GM12878 (cell line): Measurements from ENCODE around the gene NR2F1-AS1.

ENCODE experiments used
- BRCA1 ChIP-seq: IDR thresholded peaks from 2 replicates; pipeline ENCODE4 v1.6.1; 2011; ENCODE audit warnings: low read depth, low read length, improper control_type of control experiment
- HCFC1 ChIP-seq: fragments of 150-350 bp; IDR thresholded peaks from 2 replicates; pipeline ENCODE4 v1.6.1; 2014; ENCODE audit warnings: low read length
- NFYB ChIP-seq: IDR thresholded peaks from 2 replicates; pipeline ENCODE4 v1.6.1; 2011; ENCODE audit warnings: low read depth, mild to moderate bottlenecking, low read length, improper control_type of control experiment, moderate library complexity; ENCODE audit not compliant: insufficient read depth
- RAD21 ChIP-seq: IDR thresholded peaks from 2 replicates; pipeline ENCODE4 v1.6.1; 2011; ENCODE audit warnings: mild to moderate bottlenecking, low read depth, low read length, moderate library complexity; ENCODE audit not compliant: insufficient read depth
- ZBTB40 ChIP-seq: fragments of 450-650 bp; IDR thresholded peaks from 2 replicates; pipeline ENCODE4 v1.6.1; 2016; ENCODE audit warnings: mild to moderate bottlenecking, moderate library complexity, borderline replicate concordance

GRCh38 chr5:93427316-93427715 is 153.7 kb downstream of the NR2F1-AS1 start:
- no peak for TF ChIP-seq NFYB
- no peak for TF ChIP-seq RAD21
- no peak for TF ChIP-seq BRCA1
- TF ChIP-seq ZBTB40: no peak
- no peak for TF ChIP-seq HCFC1
